ENCODE results near the gene CDCA7L.
A peak's percentile ranks its signal among the peaks of the same experiment; 100 is the strongest.
"Not testable (repeated sequence)": the region's sequence is repeated elsewhere in the genome, so short reads cannot be mapped to it uniquely, and the experiment has no call there.

The CDCA7L gene

DNA sequence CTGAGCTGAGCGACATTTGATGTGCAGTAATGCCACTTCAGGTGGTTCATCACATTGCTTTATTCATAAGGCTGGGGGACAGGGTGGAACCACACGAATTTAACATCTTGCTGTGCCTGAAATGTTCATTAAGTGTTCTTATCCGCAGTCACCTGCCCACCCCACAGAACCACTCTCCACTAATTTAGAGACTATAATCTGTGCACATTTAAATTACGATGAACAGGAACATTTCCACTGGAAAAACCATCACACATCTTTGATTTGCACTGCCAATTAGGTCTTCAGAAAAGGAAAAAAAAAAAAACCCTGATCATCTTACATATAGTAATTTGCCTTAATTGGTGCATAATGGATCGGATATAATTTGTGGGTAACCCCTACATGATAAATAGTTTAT, 2.3 kb downstream of the CDCA7L start:
- DNase-seq: no peak

DNA sequence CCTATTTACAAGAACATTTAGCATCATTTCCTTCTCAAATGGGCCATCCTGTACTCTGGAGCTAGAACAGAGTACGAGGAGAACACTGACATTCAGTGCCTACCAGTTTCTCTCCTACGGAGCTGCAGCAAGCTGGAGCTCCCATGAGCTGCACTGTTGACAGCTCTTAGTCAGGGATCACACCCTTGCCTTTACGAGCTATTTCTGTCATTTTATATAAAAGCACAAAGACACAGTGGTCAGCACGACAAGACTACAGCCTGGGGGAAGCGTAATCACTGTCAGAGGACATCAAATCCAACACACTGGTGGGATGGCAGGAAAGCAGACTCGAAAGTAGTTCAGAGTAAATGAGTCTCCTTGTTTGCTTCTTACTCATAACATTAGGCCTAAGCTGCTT, 2.7 kb downstream of the CDCA7L start:
- DNase-seq: no peak

DNA sequence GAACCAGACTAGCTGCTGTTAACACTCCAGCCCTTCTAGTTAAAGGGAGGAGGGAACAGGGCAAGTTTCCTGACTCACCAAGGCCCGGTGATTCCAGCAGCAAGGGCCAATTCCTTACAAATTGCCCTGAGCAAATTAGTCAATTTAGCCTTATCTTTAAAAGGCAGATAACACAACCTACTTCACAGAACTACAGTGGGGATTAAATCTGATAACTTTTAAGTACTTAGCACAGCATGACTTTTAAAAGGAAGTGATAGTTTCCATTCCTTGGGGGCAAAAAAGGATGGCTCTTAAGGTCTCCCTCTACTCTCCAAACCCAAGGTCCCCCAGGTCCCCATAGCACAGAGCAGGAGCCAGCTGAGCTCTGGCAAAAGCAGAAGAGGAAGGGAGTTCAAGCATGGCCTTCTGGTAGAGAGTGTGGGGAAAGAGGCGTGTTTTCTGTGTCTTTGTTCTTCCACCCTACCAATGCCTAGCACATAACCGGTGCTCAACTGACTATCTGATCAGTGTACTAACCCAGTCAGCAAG, 4.0 kb downstream of the CDCA7L start:
- peak; percentile 18 to 54 for DNase-seq

DNA sequence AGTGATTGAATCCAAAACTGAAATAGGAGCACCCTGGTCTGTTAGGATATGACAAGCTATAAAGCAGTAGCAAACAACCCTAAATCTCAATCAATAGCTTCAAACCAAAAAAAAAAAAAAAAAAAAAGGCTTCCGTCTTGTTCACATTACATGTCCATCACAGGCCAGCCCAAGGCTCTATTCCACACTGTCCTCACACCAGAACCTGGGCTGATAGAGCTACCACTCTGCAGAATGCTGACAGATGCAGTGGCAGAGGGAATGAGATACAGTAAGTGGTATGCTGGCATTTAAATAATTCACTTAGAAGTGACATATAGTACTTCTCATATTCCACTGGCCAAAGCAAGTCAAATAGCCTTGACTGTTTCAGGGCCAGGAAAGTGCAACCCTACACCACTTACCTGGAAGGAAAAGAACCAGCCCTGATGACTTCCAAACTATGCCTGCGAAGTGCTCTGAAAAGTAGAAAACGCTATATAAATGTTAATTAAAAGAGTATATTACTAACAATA, 5.8 kb downstream of the CDCA7L start:
- no peak for DNase-seq

DNA sequence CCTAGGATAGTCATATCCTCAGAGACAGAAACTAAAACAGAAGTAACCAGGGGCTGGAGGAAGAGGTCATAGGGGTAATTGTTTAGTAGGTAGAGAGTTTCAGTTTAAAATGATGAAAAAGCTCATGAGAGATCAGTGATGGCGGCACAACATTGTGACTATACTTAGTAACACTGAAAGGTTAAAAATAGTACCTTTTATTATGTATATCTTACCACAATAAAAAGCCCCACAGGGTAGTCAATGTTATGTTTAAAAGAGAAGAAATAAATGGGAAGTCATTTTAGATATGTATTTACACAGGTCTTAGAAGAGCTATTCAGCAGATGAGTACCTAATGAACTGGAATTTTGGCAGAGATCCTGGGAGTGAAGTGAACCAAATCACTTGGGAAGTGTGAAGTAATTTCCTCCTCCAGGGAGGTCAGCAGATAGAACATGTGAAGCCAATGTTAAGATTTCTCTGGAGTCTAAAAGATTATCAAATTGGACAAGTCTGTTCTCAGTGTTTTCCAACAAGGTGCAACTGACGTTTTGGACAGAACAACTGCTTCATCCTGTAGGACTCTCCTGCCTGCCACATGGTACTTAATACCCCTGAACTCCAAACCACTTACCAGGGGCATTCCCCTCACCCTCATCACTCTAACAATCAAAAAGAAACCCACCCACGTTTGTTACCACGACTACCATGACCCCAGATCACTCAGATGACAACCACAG, 6.4 kb downstream of the CDCA7L start:
- DNase-seq: no peak

DNA sequence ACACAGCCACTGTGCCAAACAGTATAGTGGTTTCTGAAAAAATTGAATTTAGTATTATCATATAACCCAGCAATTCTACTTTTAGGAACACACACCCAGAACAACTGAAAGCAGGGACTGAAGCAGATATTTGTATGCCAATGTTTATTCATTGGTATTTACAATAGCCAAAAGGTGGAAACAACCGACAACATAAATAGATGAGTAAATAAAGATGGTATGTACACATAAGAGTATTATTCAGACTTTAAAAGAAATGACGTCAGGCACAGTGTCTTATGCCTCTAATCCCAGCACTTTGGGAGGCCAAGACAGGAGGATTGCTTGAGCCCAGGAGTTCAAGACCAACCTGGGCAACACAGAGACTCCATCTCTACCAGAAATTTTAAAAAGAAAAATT, 7.2 kb downstream of the CDCA7L start:
- DNase-seq: no peak

DNA sequence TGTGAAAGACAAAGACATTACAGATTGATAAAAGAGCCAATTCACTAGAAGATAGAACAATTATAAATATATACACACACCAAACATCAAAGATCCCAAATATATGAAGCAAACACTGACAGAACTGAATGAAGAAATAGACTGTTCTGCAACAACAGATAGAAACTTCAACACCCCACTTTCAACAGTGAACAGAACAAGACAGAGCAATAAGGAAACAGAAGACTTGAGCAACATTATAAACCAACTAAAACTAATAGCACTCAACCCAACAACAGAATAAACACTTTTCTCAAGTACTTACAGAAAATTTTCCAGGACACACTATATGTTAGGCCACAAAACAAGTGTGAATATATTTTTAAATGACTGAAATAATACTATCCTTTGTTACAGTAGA, 10.9 kb downstream of the CDCA7L start:
- DNase-seq: peak; percentile 19 to 83

DNA sequence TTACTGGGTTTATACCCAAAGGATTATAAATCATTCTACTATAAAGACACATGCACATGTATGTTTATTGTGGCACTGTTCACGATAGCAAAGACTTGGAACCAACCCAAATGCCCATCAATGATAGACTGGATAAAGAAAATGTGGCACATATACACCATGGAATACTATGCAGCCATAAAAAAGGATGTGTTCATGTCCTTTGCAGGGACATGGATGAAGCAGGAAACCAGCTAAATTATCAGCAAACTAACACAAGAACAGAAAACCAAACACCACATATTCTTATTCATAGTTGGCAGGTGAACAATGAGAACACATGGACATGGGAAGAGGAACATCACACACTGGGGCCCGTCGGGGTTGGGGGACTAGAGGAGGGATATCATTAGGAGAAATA, 12.4 kb downstream of the CDCA7L start:
- DNase-seq: not testable (repeated sequence)

DNA sequence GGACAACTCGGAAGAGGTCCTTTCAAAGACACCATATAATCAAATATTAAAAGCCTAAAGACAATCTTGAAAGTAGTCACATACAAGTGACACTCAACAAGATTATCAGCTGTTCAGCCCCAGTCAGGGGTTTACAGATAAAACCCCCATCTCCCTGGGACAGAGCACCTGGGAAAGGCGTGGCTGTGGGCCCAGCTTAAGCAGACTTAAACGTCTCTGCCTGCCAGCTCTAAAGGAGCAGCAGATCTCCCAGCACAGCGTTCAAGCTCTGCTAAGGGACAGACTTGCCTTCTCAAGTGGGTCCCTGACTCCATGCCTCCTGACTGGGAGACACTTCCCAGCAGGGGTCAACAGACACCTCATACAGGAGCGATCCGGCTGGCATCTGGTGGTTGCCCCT, 18.0 kb downstream of the CDCA7L start:
- no peak for DNase-seq

DNA sequence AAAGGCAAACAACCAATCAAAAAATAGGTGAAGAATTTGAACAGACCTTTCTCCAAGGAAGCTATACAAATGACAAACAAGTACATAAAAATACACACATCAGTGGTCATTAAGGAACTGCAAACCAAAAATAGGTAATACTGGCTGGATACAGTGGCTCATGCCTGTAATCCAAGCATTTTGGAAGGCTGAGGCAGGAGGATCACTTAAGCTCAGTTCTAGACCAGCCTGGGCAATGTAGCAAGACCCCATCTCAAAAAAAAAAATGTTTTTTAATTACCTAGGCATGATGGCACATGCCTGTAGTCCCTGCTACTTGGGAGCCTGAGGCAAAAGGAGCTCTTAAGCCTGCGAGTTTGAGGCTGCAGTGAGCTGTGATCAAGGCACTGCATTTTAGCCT, 19.3 kb downstream of the CDCA7L start:
- no peak for DNase-seq

DNA sequence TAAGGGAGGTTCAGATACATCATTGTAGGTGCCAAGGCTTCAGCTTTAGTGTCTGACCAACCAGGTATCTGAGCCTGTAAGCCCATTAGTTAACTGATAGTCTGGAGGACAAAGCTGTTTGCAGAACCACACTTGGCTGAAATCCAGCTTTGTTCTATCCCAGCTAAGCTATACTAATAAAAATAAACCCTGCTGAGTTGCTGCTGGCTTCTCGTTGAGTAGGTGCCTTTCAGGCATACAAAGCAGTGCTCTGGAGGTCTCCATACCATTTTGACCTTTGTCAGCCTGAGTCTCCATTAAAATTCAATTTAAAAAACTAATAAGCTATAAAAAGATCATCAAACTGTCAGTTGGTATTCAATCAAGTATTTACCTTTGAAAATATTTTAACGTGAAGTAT, 22.0 kb downstream of the CDCA7L start:
- no peak for DNase-seq

DNA sequence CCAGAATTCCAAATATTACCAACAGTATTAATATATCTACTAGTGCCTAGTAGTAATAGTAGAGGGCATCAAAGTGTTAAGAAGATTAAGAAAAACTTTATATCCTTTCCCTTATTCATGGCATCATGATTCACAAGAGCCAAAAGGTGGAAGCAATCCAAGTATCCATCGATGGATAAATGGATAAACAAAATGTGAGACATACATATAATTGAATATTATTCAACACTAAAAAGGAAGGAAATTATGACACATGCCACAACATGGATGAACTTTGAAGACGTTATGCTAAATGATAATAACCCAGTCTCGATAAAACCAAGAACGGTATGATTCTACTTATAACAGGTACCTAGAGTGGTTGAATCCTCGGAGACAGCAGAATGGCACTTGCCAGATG, 23.1 kb downstream of the CDCA7L start:
- DNase-seq: no peak

DNA sequence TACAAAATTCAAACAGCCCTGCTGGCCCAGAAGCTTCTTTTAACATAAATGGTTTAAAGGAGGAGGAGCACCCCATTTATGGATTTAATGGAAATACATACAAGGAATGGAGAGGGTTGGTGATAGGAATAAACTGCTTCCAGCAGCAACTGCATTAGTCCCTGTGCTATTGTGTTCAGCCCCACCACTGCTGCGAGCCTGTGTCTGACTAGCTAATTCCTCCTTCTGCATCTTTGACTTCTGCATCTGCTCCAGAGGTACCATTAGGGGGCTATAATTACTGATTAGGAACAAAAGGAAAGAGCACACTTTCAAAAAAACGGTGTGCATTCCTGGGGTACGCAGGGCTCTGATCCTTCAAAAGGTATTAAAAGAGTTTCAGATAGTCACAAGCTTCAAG, 24.8 kb downstream of the CDCA7L start:
- no peak for DNase-seq

DNA sequence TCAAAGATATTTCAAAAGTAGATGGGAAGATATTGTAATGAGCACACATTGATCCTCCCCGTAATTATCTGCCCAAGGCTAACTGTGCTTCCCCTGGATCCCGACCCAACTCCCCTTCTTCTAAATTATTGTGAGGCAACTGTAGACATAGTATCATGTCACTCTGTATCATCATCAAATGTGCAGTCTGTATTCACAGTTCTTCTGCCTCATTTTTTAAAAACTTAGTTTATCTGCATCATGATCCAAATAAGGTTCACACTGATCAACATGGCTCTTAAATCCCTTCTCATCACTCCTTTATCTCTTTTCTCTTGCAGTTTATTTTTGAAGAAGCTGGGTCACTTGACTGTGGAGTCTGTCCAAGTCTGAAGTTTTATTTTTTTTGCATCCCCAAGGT, 27.5 kb downstream of the CDCA7L start:
- no peak for DNase-seq

DNA sequence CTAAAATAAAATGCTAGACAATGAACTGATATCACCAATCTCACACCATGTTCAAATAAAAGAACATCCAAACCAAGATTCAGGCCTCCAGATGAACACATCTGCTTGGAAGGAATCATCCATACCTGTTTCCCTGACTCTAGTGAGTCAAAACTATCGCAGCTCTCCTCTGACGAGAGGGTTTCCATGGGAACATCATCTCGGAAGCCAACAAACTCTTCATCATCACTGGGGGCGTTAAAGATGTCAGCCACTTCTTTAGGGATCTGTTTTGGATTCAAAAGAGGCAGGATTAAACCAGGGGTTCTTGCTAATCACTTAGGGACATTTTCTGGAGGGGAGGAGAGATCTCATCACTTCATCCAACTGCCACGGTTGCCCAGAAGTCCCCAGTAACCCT, 29.1 kb downstream of the CDCA7L start:
- DNase-seq: no peak

DNA sequence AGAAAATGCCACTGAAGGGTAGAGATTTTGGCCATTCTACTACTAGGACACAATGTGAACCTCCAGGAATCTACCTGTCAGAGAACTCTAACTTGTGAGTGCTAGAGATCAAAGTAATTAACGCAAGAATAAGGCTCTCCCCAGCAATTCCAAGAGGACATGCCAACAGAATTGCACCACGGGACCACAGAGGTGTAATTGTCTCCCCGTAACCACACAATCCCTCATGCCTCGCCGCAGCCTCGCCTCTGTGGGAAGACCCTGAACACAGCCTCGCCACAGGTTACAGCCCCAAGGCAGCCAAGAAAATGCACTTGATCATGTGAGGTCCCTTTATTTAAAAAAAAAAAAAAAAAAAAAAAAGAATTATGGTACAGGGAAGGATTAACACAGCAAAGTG, 29.5 kb downstream of the CDCA7L start:
- no peak for DNase-seq

DNA sequence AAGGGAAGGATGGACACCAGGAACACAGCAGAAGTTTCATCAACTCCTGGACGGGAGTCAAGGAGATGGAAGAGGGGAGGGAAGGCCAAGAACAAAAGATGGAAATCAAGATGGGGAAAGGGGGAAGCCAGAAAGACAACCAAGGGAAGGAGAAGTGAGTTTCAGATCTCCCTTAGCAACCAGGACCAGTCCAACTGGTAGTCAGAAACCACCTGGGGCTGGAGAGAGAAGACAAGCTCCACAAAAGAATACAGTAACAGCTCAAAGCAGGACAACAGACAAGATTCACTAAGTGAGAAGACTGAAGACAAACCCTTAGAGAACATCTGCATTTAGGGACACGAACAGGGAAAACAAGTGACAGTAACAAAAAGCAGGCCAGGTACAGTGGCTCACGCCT, 30.6 kb downstream of the CDCA7L start:
- DNase-seq: no peak

DNA sequence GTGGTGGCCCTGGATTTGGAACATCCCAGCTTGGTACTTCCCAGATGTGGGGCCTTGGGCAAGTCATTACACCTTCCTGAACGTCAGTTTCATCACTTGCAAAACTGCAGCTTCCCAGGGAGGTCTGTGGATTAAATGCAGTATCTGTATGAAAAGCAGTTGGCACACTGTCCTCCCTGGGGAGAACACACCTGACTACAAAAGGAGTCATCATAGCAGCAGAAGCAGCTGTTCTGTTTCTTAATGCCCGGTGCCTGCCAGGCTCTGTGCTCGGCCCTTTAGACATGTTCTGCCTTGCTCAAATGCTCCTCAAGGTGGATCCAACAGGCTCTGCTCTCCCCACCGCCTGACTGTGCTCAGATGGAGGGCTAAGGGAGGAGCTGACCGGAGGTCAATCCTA, 31.0 kb downstream of the CDCA7L start:
- DNase-seq: no peak

DNA sequence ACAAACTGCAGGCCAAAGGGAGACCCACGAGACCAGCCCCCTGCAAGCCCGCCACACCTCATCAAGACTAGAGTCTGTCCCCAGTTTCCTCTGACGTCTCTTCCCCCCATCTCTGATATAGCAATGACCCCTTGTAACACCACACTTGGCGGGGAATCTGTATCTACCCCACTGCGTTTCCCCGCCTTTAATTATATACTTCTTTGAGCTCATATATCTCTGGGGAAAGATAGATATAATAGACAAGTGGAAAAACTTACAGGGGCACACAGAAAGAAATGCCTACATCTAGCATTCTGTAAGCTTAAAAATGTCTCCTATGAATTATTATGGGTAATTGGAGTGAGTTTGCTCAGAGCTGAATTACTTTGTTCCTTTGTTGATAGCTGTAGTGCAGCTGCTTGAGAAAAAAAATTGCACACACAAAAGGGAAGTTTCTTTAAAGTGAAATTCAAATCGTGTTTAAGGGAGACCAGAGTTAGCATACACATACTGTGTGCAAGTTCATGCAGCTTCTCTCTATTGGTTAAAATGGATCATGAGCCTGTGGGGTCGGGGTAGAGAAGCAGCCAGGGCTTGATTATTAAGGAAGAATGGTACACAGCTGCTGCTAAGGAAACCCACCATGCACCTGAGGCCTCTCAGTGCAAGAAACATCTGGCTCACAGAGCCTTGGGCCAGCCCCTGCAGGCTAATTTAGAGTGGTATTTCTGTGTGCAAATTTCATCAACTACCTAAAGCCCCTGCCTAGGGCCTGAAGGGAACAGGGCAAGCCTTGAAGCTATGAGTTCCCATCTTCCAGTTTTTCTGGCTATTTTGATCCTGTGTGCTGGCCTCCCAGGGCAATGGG, 32.5 kb downstream of the CDCA7L start:
- DNase-seq: no peak

DNA sequence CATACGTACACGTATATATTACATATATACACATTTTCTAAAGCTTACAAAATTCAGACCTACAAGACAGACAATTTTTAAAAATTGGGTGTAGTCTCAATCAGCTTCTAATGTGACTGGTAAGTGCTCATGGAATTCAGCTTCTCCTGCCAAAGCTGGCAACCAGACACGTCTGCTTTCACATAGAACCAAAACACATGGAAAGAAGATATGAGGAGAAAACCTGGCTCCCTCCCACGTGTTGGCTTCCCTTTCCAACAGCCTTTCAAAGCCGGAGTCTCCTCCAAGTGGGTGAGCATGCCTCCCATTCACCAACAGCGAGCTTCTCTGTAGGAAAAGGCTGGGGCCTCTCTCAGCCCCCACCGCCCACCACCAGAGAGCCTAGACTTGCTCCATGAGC, 33.4 kb downstream of the CDCA7L start:
- no peak for DNase-seq

DNA sequence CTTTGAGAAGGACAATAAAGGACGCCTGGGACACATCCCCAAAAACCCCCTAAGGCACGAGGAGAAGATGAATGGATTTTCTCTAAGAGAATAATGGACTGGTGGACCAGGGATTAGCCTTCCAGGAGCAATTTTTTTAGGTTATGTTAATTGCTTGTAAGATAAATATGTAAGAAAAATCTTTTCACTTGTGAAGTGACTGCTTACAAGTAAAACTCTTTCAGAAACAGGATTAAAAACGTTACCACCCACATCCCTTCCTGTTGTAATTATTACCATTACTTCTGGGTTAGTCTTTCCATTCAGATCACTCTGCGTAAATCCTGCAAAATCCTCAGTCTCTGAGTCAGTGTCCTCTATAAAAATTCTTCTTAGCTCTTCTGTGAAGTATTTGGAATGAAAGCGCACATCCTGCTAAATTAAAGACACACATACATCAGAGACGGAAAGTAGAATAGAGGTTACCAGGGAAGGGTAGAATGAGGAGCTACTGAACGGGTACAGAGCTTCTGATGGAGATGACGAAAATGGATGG, 34.3 kb downstream of the CDCA7L start:
- DNase-seq: no peak

DNA sequence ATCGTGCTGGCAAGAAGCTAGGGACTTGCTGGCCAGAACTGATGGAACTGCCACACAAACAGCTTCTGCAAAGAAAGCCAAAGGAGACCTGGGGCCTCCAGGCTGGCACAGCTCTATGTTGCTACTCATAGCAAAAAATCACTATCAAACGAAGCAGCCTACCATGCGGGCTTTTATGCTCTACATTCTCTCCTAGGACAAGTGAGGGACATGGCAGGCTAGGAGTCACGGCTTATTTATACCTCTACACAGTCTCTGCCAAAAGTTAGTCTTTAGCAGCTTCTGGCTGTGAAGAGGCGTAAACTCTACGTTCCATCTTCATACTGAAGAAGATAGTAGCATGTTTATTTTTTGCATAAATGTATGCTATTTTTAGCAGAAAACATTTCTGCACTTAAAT, 35.4 kb downstream of the CDCA7L start:
- DNase-seq: no peak

DNA sequence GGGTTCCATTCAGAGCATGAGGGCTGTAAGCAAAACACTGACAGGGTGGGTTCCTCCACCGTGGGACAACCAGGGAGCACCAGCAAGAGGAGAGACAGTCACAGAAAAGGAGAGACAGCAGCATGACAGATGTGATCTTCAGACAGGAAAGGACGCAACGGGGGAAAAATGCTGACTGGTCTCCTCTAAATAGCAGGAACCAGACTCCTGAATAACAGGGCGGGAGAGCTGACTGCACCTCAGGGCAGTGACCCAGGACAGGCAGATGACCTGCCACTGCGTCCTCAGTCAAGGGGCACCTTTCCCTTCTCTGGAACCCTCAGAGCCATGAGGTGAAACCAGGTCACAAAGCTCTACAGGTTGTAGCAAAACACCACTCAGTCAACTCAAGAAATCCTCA, 37.0 kb downstream of the CDCA7L start:
- DNase-seq: no peak
